Dedifferentiated amniotic fluid mesenchymal stem cell (primary cell): ENCODE measurements around the gene MED8.

ENCODE experiments used
- DNase-seq: peaks from one replicate; pipeline ENCODE4 v3.0.0-alpha.2; 2016; ENCODE audit errors: extremely low spot score

Gene MED8

GRCh38 chr1:43358746-43359693 is 30.6 kb downstream of the MED8 start, which contains the start of gene CDC20:
TSS of gene CDC20 (plus strand) at chr1:43358981. CDS start at chr1:43359216, 235 bp downstream.
- DNase-seq: peak; percentile 98

- DNase-seq: no peak
These were observed 31.4 kb downstream of the MED8 start for GRCh38 chr1:43358121-43358745.

DNA sequence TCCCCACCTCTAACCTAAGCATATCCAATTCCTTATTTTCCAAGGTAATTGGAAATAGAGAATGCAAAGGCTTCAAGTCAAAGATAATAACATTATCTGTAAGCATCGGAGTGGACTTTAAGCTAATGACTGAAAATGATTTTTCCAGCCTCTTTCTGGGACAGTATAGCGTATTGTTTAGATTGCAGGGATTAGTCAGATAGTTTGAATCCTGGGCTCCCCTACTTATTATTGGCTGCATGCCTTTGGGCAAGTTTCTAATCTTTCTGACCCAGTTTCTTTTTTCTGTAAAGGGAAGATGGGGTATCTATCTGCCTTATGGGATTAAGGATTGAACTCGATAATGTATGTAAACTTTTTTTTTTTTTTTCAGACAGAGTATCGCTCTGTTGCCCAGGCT is 32.3 kb downstream of the MED8 start:
- DNase-seq: no peak

- no peak for DNase-seq
These were observed 34.7 kb downstream of the MED8 start for GRCh38 chr1:43354936-43355335.

GRCh38 chr1:43354471-43354870 is 35.1 kb downstream of the MED8 start:
- no peak for DNase-seq

DNA sequence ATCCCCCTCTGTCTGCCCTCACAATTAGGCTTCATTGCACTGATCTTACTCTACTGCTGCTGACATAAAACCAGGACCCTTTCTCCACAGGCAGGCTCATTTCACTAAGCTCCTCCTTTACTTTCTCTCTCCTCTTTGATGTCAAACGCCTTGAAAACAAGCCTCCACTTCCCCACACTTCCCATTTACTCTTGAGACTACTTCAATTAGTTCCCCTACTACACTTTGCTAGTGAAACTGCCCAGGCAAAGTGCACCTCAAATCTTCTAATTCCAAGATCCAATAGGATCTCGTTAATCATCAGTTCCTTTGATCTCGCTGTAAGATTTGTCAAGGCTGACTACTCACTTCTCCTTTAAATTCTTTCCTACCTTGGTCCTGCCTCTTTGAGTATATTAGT is 36.7 kb downstream of the MED8 start:
- no peak for DNase-seq

- DNase-seq: no peak
These were observed 37.3 kb downstream of the MED8 start for GRCh38 chr1:43352351-43352705.

DNA sequence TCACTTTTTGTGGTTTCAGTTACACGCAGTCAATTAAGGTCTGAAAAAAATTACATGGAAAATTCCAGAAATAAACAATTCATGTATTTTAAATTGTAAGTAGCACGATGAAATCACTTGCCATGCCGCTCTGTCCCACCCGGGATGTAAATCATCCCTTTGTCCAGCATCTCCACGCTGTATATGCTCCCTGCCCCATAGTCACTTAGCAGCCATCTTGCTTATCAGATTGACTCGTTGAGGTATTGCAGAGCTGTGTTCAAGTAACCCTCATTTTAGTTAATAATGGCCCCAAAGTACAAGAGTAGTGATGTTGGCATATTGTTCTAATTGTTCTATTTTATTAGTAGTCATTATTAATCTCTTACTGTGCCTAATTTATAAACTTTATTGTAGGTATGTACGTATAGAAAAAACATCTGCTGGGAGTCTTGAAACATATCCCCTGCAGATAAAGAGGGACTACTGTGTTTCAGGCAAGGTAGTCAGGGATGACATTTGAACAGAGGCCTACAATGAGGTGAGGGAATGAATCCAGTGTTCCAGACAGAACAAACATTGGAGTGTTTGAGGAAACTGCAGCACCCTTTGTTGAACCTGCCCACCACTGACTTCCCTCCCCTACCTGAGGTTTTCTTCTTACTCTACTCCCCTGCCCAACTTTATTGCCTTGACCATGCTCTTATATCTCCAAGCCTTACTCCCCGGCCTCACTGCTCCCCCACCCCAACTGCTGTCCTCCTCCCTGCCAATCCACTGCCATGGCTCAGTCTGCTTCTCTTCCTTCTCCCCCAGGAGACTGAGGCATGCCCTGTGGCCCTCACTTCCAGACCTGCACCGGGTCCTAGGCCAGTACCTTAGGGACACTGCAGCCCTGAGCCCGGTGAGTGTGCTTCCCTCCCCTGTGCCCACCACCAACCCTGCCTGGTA is 37.9 kb downstream of the MED8 start:
- DNase-seq: no peak

GRCh38 chr1:43350976-43351375 is 38.6 kb downstream of the MED8 start:
- DNase-seq: no peak

DNA sequence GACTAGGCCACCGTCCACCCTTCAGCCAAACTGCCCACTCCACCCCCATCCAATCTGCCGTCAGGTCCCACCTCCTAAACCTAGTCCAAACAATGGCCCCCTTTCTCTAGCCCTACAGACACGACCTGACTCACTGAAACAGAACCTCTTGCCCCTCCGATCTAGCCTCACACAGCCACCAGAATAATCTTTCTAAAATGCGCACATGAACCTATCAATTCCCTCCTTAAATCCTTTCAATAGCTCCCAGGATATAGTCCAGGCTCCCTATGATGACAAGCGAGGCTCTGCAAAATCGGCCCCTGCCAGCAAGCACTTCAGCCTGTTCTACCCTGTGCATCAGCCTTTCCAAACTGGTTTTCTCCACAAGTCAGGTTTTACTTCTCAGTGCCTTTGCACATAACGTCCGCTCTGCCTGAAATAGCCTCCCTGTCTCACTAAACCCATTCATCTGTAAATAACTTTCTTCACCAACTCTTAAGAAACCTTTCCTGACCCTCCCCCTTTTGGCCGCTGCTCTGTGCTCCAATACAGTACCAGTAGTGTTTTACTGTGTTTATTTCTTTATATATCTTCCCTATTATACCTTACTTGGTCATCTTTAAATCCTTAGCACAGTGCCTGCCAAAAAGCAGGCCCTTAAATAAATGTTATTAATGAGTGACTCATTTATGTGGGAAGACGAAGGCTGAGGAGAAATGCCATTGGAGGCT is 39.9 kb downstream of the MED8 start:
- DNase-seq: no peak

DNA sequence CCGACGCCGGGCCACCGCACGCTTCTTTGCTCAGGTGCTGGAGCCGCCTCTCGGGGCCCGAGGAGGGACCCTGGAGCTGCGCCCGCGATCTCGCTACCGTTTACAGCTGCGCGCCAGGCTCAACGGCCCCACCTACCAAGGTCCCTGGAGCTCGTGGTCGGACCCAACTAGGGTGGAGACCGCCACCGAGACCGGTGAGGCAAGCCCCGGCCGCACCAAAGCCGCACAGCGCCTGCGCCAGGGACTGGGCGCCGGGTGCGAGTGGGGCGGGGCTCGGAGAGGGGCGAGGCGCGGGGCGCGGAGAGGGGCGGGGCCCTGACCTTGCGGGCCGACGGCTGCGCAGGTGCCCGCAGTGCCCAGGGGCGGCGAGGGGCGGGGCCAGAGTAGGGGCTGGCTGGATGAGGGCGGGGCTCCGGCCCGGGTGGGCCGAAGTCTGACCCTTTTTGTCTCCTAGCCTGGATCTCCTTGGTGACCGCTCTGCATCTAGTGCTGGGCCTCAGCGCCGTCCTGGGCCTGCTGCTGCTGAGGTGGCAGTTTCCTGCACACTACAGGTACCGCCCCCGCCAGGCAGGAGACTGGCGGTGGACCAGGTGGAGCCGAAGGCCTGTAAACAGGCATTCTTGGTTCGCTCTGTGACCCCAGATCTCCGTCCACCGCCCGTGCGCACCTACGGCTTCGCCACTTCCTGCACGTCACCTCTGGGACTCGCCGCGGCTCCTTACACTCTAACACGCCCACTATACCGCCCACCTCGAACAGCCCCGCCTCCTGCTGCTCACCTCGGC is 40.6 kb downstream of the MED8 start:
- no peak for DNase-seq

GRCh38 chr1:43348343-43348808 is 41.2 kb downstream of the MED8 start:
- no peak for DNase-seq

DNA sequence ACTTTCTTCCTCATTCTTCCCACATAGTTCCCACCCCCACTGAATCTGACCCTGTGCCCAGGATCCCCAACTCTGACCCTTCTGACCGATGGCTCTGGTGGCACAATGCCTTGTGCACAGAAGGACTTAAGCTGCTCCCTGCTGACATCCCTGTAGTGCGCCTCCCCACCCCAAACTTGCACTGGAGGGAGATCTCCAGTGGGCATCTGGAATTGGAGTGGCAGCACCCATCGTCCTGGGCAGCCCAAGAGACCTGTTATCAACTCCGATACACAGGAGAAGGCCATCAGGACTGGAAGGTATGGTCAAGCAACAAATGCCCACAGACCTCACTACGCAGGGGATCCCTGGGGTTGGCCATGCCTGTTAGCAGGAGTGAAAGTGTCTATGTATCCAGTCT is 43.0 kb downstream of the MED8 start:
- no peak for DNase-seq

DNA sequence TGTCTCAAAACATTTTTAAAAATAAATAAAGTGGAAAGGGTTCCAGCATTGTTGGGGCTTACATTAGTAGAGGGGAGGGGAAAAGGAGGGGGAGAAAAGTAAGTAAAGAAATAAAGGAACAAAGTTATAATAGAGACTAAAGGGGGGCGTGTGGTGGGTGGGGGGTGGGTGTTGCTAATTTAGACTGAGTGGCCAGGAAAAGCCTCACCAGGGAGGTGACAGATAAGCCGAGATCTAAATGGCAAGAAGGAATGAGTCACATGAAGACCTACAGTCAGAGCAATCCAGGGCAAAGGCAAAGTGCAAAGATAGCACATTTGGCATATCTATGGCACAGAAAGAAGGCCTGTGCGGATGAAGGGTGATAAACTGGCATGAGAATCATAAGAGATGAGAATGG is 44.5 kb downstream of the MED8 start:
- no peak for DNase-seq

GRCh38 chr1:43344267-43344850 is 45.2 kb downstream of the MED8 start:
- DNase-seq: no peak

DNA sequence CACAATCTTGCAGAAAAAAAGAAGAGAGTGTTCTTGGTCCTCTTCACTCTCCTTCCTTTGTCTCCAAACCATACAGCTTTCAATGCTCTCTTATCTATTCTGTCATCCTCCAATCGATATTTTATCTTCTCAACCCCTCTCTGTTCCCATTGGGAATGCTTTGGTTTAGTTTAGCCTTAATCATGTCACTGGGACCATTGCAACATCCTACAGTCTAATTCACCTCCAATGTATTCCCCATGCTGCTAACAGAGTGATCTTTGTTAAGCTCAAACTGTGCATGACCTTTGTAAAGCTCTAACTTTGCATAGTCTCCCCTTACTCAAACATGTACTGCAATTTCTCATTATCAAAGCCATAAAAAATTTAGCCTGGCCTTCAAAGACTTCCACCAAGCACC is 49.0 kb downstream of the MED8 start:
- DNase-seq: no peak

DNA sequence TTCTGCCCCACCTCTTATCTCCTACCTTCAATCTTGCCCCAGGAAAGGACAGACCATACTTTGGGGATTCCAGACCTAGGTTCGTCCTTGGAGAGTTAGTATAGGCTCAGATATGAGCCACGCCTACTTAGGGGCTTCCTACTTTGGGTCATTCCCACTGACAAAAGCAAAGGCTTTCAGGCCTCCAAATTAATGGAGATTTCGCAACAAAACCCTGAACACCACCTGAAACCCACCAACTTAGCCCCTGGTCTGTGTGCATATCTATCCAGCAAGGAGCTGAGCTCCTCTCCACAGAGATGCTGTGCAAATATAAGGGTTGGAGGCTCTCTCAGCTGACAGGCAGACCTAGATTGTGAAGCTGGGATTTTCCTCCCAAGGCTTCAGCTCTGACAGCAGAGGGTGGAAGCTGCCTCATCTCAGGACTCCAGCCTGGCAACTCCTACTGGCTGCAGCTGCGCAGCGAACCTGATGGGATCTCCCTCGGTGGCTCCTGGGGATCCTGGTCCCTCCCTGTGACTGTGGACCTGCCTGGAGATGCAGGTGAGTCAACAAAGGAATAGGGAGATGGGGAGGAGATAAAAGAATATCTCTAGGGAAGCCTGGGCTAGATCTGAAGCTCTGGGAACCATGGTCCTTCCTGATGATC is 49.9 kb downstream of the MED8 start:
- no peak for DNase-seq

DNA sequence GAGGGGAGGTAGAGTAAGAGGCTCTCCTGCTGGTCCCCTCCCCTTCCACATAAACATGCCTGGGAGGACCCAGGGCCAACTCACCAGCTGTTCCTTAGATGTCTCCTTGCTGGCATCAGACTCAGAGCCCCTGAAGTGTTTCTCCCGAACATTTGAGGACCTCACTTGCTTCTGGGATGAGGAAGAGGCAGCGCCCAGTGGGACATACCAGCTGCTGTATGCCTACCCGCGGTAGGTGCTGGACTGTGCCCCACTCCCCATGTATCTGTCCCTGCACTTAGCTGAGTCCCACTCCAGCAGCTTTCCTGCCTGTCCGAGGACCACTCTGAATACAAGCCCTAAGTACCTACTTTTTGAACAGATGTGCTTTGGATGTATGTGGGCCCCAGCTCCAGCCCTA is 51.6 kb downstream of the MED8 start:
- no peak for DNase-seq

- no peak for DNase-seq
These were observed 52.0 kb downstream of the MED8 start, which contains the start of gene MPL for GRCh38 chr1:43337588-43337987. TSS of gene MPL (plus strand) at chr1:43337818. CDS start at chr1:43337849, 31 bp downstream.
